Activated CD8-positive, alpha-beta T cell treated with anti-CD3 and anti-CD28 coated beads, Interleukin-2, amount 10 ng/mL, durations not matched to agents 7 days and 5 days (primary cell): ENCODE data around the gene FATE1. TPM values are rescaled to one million over a fixed set of nuclear protein-coding genes. Genes with fewer than 3 reads are reported as not detected.

ENCODE experiments used
- ATAC-seq: fragments of 150-1000 bp; cut with Tn5 transposase; one replicate; pipeline ENCODE4 v1.10.0; 2021; ENCODE audit warnings: moderate library complexity
- CTCF ChIA-PET: fragments of 350-600 bp; sonication (Branson Sonifier 250); formaldehyde crosslinking; loops from one replicate; lab custom pipeline; 2021; ENCODE audit warnings: antibody characterized with exemption; lab: Charles Lee
- POLR2A ChIA-PET: fragments of 350-600 bp; sonication (Branson Sonifier 250); formaldehyde crosslinking; loops from one replicate; lab custom pipeline; 2021; ENCODE audit warnings: antibody characterized with exemption; lab: Charles Lee
- DNase-seq: peaks from one replicate; pipeline ENCODE4 v3.0.0-alpha.2; 2020
- H3K27ac Mint-ChIP-seq: one replicate; pipeline ENCODE4 v1.8.0; 2021; ENCODE audit warnings: mild to moderate bottlenecking, mixed read lengths
- H3K27me3 Mint-ChIP-seq: one replicate; pipeline ENCODE4 v1.8.0; 2021; ENCODE audit warnings: low read depth, mixed read lengths
- H3K36me3 Mint-ChIP-seq: one replicate; pipeline ENCODE4 v1.8.0; 2021; ENCODE audit warnings: low read depth, mixed read lengths
- H3K4me1 Mint-ChIP-seq: one replicate; pipeline ENCODE4 v1.8.0; 2021; ENCODE audit warnings: low read depth, mixed read lengths
- H3K4me3 Mint-ChIP-seq: one replicate; pipeline ENCODE4 v1.8.0; 2021; ENCODE audit warnings: mild to moderate bottlenecking, mixed read lengths
- H3K9me3 Mint-ChIP-seq: one replicate; pipeline ENCODE4 v1.8.0; 2022; ENCODE audit warnings: mixed read lengths; ENCODE audit not compliant: insufficient read depth
- total RNA-seq, 2 experiments: library from RNA; stranded (reverse); gene quantifications; one replicate each; pipeline ENCODE4 v1.2.3, GENCODE V29; 2021

Gene FATE1
- total RNA-seq, 2 experiments from 2014 or later: not detected

GRCh38 chrX:151729056-151729725 is 13.4 kb downstream of the FATE1 start:
- H3K27me3 Mint-ChIP-seq: peaks cover 3% of the 10 kb centered on the region
- no peaks in the 10 kb centered on the region for H3K36me3 Mint-ChIP-seq
- CTCF ChIA-PET: no interaction called here
- no peaks in the 10 kb centered on the region for H3K9me3 Mint-ChIP-seq
- no peaks in the 10 kb centered on the region for H3K4me1 Mint-ChIP-seq
- no peak overlapping the region for H3K4me3 Mint-ChIP-seq
- DNase-seq (no peak), ATAC-seq (no peak)
- POLR2A ChIA-PET: no interaction called here
- no peak overlapping the region for H3K27ac Mint-ChIP-seq

- no peak for ATAC-seq
- CTCF ChIA-PET: no interaction called here
Measured at GRCh38 chrX:151734446-151734845, 18.6 kb downstream of the FATE1 start, which contains the start of gene CNGA2. Gene CNGA2, plus strand, starts transcription at chrX:151734746. Its CDS starts 3,738 bp downstream, at chrX:151738484.

GRCh38 chrX:151735219-151735618 is 19.4 kb downstream of the FATE1 start:
- CTCF ChIA-PET: no interaction called here
- no peaks in the 10 kb centered on the region for H3K9me3 Mint-ChIP-seq
- no peak for DNase-seq
- no peaks in the 10 kb centered on the region for H3K36me3 Mint-ChIP-seq
- peaks cover 3% of the 10 kb centered on the region for H3K27me3 Mint-ChIP-seq
- H3K4me3 Mint-ChIP-seq: no peak overlapping the region
- H3K4me1 Mint-ChIP-seq: no peaks in the 10 kb centered on the region
- no peak for ATAC-seq
- no peak overlapping the region for H3K27ac Mint-ChIP-seq
- POLR2A ChIA-PET: no interaction called here

More at GRCh38 chrX:151734446-151734845, 18.6 kb downstream of the FATE1 start, which contains the start of gene CNGA2:
- POLR2A ChIA-PET: no interaction called here
- H3K4me1 Mint-ChIP-seq: no peaks in the 10 kb centered on the region
- H3K4me3 Mint-ChIP-seq: no peak within 1 kb of the TSS
- peaks cover 3% of the 10 kb centered on the region for H3K27me3 Mint-ChIP-seq
- no peaks in the 10 kb centered on the region for H3K36me3 Mint-ChIP-seq
- no peak for DNase-seq
- no peak within 1 kb of the TSS for H3K27ac Mint-ChIP-seq
- H3K9me3 Mint-ChIP-seq: no peaks in the 10 kb centered on the region

DNA sequence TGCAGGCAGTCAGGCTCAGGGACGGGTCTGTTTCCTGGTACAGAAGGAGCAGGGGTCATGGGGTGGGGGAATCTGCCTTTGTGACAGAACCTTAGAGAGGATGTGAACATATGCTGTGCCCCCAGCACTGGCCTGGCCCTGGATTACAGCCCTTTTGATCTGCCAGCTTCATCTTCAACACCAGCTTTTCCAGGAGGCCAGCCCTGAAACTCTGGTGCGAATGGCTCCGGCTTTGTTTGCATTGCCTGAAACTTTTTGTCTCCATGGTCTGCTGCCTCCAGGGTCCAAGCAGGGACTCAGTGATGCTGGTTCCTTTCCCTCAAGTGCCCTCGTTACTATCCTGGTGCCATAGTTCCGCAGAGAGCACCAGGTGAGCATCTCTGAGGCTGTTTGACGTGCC is 20.9 kb downstream of the FATE1 start:
- ChIA-PET CTCF (no interaction called here), POLR2A (no interaction called here)
- Mint-ChIP-seq H3K27me3 (peaks cover 3% of the 10 kb centered on the region), H3K9me3 (no peaks in the 10 kb centered on the region), H3K27ac (no peak overlapping the region), H3K4me3 (no peak overlapping the region), H3K4me1 (no peaks in the 10 kb centered on the region), H3K36me3 (no peaks in the 10 kb centered on the region)
- DNase-seq (no peak), ATAC-seq (no peak)

GRCh38 chrX:151737494-151737893 is 21.7 kb downstream of the FATE1 start:
- Mint-ChIP-seq H3K27ac (no peak overlapping the region), H3K4me1 (no peaks in the 10 kb centered on the region), H3K9me3 (no peaks in the 10 kb centered on the region), H3K4me3 (no peak overlapping the region), H3K36me3 (no peaks in the 10 kb centered on the region), H3K27me3 (no peaks in the 10 kb centered on the region)
- ATAC-seq: no peak
- CTCF ChIA-PET: no interaction called here
- POLR2A ChIA-PET: no interaction called here
- no peak for DNase-seq

- no peak for DNase-seq
- Mint-ChIP-seq H3K27me3 (no peaks in the 10 kb centered on the region), H3K36me3 (no peaks in the 10 kb centered on the region), H3K9me3 (no peaks in the 10 kb centered on the region), H3K4me3 (no peak overlapping the region), H3K27ac (no peak overlapping the region), H3K4me1 (no peaks in the 10 kb centered on the region)
- ChIA-PET CTCF (no interaction called here), POLR2A (no interaction called here)
- ATAC-seq: no peak
Measured at GRCh38 chrX:151738751-151739150, 22.9 kb downstream of the FATE1 start.

DNA sequence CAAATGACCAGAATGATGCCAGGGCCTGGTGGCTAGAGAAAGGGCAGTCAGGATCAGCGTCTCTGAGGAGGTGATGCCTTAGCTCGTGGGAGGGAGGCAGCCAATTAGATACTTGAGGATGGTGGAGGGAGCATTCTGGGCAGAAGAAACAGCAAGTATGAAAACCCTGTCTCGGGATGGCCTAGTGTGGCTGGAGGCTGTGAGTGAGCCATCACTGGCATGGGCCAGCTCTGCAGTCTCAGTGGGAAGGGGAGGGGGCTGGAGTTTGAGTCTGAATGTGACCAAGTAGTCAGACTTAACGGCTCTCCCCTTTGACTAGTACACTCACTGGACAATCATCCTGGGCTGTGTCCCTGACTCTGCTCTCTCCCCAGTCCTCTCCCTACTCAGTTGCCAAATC is 25.8 kb downstream of the FATE1 start:
- DNase-seq (no peak), ATAC-seq (no peak)
- Mint-ChIP-seq H3K4me1 (no peaks in the 10 kb centered on the region), H3K36me3 (no peaks in the 10 kb centered on the region), H3K27me3 (no peaks in the 10 kb centered on the region), H3K4me3 (no peak overlapping the region), H3K27ac (no peak overlapping the region), H3K9me3 (no peaks in the 10 kb centered on the region)
- POLR2A ChIA-PET: no interaction called here
- CTCF ChIA-PET: no interaction called here

GRCh38 chrX:151742311-151742710 is 26.5 kb downstream of the FATE1 start:
- no peaks in the 10 kb centered on the region for H3K36me3 Mint-ChIP-seq
- H3K9me3 Mint-ChIP-seq: no peaks in the 10 kb centered on the region
- no peaks in the 10 kb centered on the region for H3K27me3 Mint-ChIP-seq
- H3K4me3 Mint-ChIP-seq: no peak overlapping the region
- ChIA-PET CTCF (no interaction called here), POLR2A (no interaction called here)
- DNase-seq (no peak), ATAC-seq (no peak)
- H3K27ac Mint-ChIP-seq: no peak overlapping the region
- H3K4me1 Mint-ChIP-seq: no peaks in the 10 kb centered on the region

DNA sequence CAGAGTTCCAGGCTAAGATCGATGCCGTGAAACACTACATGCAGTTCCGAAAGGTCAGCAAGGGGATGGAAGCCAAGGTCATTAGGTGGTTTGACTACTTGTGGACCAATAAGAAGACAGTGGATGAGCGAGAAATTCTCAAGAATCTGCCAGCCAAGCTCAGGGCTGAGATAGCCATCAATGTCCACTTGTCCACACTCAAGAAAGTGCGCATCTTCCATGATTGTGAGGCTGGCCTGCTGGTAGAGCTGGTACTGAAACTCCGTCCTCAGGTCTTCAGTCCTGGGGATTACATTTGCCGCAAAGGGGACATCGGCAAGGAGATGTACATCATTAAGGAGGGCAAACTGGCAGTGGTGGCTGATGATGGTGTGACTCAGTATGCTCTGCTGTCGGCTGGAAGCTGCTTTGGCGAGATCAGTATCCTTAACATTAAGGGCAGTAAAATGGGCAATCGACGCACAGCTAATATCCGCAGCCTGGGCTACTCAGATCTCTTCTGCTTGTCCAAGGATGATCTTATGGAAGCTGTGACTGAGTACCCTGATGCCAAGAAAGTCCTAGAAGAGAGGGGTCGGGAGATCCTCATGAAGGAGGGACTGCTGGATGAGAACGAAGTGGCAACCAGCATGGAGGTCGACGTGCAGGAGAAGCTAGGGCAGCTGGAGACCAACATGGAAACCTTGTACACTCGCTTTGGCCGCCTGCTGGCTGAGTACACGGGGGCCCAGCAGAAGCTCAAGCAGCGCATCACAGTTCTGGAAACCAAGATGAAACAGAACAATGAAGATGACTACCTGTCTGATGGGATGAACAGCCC is 28.0 kb downstream of the FATE1 start:
- no peaks in the 10 kb centered on the region for H3K4me1 Mint-ChIP-seq
- H3K36me3 Mint-ChIP-seq: no peaks in the 10 kb centered on the region
- DNase-seq (no peak), ATAC-seq (no peak)
- POLR2A ChIA-PET: no interaction called here
- no peak overlapping the region for H3K4me3 Mint-ChIP-seq
- H3K9me3 Mint-ChIP-seq: no peaks in the 10 kb centered on the region
- CTCF ChIA-PET: no interaction called here
- H3K27me3 Mint-ChIP-seq: no peaks in the 10 kb centered on the region
- no peak overlapping the region for H3K27ac Mint-ChIP-seq

DNA sequence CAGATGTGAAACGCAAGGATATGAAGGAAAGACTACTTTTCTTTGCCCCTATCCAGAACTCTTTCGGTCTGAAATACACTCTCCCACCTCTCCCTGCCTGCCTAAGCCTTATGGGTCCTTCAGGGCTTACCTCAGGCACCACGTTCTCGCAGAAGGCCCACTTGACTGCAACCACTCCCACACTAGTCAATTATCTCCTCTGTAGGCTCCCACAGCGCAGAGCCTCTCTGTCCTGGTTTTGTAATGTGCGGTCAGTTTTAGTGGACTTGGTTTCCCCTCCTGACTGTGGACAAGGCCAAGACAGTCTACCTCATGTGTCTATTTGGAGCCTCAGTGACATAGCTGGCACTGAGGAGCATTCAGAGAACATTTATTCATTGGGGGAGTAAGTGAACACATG is 29.8 kb downstream of the FATE1 start:
- Mint-ChIP-seq H3K4me1 (no peaks in the 10 kb centered on the region), H3K27ac (no peak overlapping the region), H3K36me3 (no peaks in the 10 kb centered on the region), H3K27me3 (peaks cover 2% of the 10 kb centered on the region), H3K4me3 (no peak overlapping the region), H3K9me3 (no peaks in the 10 kb centered on the region)
- POLR2A ChIA-PET: no interaction called here
- CTCF ChIA-PET: no interaction called here
- no peak for ATAC-seq
- DNase-seq: no peak

GRCh38 chrX:151746502-151746901 is 30.7 kb downstream of the FATE1 start:
- Mint-ChIP-seq H3K4me1 (no peaks in the 10 kb centered on the region), H3K9me3 (no peaks in the 10 kb centered on the region), H3K36me3 (no peaks in the 10 kb centered on the region), H3K27me3 (peaks cover 2% of the 10 kb centered on the region), H3K27ac (no peak overlapping the region), H3K4me3 (no peak overlapping the region)
- DNase-seq: no peak
- ChIA-PET CTCF (no interaction called here), POLR2A (no interaction called here)
- ATAC-seq: no peak

DNA sequence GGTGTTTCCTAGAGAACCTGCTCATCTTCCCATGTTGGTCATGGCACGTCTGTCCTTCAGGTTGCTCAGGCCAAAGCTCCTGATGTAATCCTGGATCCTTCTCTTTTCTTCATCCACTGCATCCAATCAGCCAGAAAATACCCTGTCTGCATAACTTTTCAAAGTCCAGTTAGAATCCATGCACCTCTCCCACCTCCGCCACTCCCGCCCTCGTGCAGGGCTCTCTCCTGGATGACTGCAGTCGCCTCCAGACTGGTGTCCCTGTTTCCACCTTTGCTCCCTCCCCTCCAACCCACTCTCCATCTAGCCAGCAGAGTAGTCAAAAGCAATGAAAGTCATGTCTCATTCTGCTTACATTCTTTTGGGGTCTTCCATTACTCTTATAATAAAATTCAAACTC is 34.7 kb downstream of the FATE1 start:
- Mint-ChIP-seq H3K27ac (no peak overlapping the region), H3K4me3 (no peak overlapping the region), H3K9me3 (no peaks in the 10 kb centered on the region), H3K36me3 (no peaks in the 10 kb centered on the region), H3K27me3 (peaks cover 2% of the 10 kb centered on the region), H3K4me1 (no peaks in the 10 kb centered on the region)
- ATAC-seq (no peak), DNase-seq (no peak)
- ChIA-PET POLR2A (no interaction called here), CTCF (interaction anchor here (1.0 kb wide), 1 partner anchor 882 kb away, joined by 4 read pairs; no protein-coding TSS in a partner anchor)
